H1 (cell line): ENCODE results near the gene CALHM5.

Experiments used
- CEBPB ChIP-seq: IDR thresholded peaks from 2 replicates; pipeline ENCODE4 v1.6.1; 2012; ENCODE audit warnings: low read depth, low read length
- POLR2AphosphoS5 ChIP-seq: IDR thresholded peaks from 2 replicates; pipeline ENCODE4 v1.6.1; 2011; ENCODE audit warnings: low read depth, low read length
- RAD21 ChIP-seq, 2 experiments: IDR thresholded peaks in 1 of 2; conservative IDR thresholded peaks in 1 of 2; 2 replicates each; pipeline ENCODE4 v1.6.1; 2011; ENCODE audit warnings: low read depth in 2 of 2, low read length in 2 of 2, improper control_type of control experiment in 1 of 2, inconsistent platforms in 1 of 2, mild to moderate bottlenecking in 1 of 2, moderate library complexity in 1 of 2
- YY1 ChIP-seq: IDR thresholded peaks from 2 replicates; pipeline ENCODE4 v1.6.1; 2011; ENCODE audit warnings: low read depth, mild to moderate bottlenecking, low read length
- TF ChIP-seq, protein P1 (sequence below), 3 experiments: IDR thresholded peaks; 1 replicate in 2 of 3; 2 replicates in 1 of 3; pipeline versions ENCODE4 v1.5.1 to v1.6.1; 2011; ENCODE audit warnings: low read length in 3 of 3, mild to moderate bottlenecking in 3 of 3, inconsistent platforms in 2 of 3, low read depth in 1 of 3, moderate library complexity in 1 of 3; ENCODE audit not compliant: insufficient read depth in 1 of 3; ENCODE audit errors: control extremely low read depth in 1 of 3

DNA sequence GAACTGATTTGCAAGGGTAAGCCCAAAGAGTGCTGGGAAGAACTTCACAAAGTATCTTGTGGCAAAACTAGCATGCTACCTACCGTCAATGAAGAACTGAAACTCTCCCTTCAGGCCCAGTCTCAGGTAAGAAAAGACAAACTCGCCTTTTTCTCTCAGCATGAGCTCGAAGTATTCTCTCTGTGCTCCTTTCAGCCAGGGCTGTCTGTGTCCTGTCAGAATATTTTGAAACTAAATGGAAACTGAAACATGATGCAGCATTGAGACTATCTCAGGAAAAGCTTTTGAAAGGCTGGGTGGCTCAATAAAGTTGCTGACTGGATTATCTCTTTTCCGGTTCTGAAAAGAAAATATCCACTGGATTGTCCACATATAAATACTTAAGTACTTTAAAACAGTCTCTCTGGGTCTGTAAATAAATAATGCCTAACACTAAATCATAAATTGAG is 696 bp downstream of the CALHM5 start:
- no peak for TF ChIP-seq CEBPB
- no peak for TF ChIP-seq YY1
- TF ChIP-seq, protein P1, sequence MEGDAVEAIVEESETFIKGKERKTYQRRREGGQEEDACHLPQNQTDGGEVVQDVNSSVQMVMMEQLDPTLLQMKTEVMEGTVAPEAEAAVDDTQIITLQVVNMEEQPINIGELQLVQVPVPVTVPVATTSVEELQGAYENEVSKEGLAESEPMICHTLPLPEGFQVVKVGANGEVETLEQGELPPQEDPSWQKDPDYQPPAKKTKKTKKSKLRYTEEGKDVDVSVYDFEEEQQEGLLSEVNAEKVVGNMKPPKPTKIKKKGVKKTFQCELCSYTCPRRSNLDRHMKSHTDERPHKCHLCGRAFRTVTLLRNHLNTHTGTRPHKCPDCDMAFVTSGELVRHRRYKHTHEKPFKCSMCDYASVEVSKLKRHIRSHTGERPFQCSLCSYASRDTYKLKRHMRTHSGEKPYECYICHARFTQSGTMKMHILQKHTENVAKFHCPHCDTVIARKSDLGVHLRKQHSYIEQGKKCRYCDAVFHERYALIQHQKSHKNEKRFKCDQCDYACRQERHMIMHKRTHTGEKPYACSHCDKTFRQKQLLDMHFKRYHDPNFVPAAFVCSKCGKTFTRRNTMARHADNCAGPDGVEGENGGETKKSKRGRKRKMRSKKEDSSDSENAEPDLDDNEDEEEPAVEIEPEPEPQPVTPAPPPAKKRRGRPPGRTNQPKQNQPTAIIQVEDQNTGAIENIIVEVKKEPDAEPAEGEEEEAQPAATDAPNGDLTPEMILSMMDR (IDR thresholded peaks at IDR 0.05; ENCODE audit: control extremely low read depth in 1 of 3, insufficient read depth in 1 of 3, low read depth in 1 of 3, low read length in 3 of 3): no peak
- TF ChIP-seq POLR2AphosphoS5: no peak
- no peak for TF ChIP-seq RAD21 (IDR thresholded peaks at IDR 0.05 in 1 of 2, conservative IDR thresholded peaks at IDR 0.05 in 1 of 2; ENCODE audit: low read depth in 2 of 2, low read length in 2 of 2)
